Neutrophil (primary cell): ENCODE results near the gene PCGF6.

Experiments used
- H3K27ac ChIP-seq: fragments of 200-600 bp; sonication (generic); 2 replicates; pipeline ENCODE4 v1.5.1; 2016; ENCODE audit warnings: mild to moderate bottlenecking, moderate library complexity
- H3K27me3 ChIP-seq: fragments of 200-600 bp; sonication (generic); 2 replicates; pipeline ENCODE4 v1.6.0; 2016; ENCODE audit warnings: mild to moderate bottlenecking
- H3K36me3 ChIP-seq: fragments of 200-600 bp; sonication (generic); 2 replicates; pipeline ENCODE4 v1.5.1; 2017
- H3K4me1 ChIP-seq, 2 experiments: fragments of 200-600 bp in 1 of 2; sonication (generic) in 1 of 2; 1 replicate in 1 of 2; 2 replicates in 1 of 2; pipeline versions ENCODE4 v1.5.1 to v1.6.1; 2013 to 2016; ENCODE audit warnings: low read depth in 1 of 2, low read length in 1 of 2, mild to moderate bottlenecking in 1 of 2, moderate library complexity in 1 of 2; ENCODE audit not compliant: control insufficient read depth in 1 of 2, insufficient read depth in 1 of 2
- H3K4me3 ChIP-seq, 2 experiments: fragments of 200-600 bp in 1 of 2; sonication (generic) in 1 of 2; 1 replicate in 1 of 2; 2 replicates in 1 of 2; pipeline ENCODE4 v1.5.1; 2013 to 2016; ENCODE audit warnings: low read depth in 1 of 2, low read length in 1 of 2, mild to moderate bottlenecking in 1 of 2, moderate library complexity in 1 of 2
- H3K9me3 ChIP-seq: fragments of 200-600 bp; sonication (generic); 2 replicates; pipeline ENCODE4 v1.5.1; 2016
- TF ChIP-seq, protein P1 (sequence below): fragments of 200-600 bp; sonication (generic); IDR thresholded peaks from 2 replicates; pipeline ENCODE4 v1.5.1; 2016; ENCODE audit warnings: antibody characterized with exemption

The PCGF6 gene

DNA sequence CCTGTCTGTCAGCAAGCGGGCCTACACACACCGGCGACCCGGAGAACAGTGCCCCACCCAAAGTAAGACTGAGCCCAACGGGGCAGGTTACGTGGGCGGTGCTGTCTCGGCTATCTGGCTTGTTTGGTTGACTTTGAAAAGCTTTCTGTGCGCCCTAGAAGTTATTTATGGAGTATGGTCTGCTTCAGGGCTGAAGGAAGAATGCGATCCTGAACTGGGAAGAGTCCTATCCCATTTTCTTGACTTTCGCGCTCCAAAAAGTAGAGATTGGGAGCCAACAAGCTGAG is 72.5 kb downstream of the PCGF6 start:
- Histone ChIP-seq H3K36me3 (no peaks in the 10 kb centered on the region), H3K4me1 (peaks cover 0 to 17% of the 10 kb centered on the region in 2 experiments), H3K27me3 (peaks cover 94% of the 10 kb centered on the region), H3K4me3 (no peak overlapping the region), H3K27ac (no peak overlapping the region), H3K9me3 (no peaks in the 10 kb centered on the region)
- TF ChIP-seq, protein P1, sequence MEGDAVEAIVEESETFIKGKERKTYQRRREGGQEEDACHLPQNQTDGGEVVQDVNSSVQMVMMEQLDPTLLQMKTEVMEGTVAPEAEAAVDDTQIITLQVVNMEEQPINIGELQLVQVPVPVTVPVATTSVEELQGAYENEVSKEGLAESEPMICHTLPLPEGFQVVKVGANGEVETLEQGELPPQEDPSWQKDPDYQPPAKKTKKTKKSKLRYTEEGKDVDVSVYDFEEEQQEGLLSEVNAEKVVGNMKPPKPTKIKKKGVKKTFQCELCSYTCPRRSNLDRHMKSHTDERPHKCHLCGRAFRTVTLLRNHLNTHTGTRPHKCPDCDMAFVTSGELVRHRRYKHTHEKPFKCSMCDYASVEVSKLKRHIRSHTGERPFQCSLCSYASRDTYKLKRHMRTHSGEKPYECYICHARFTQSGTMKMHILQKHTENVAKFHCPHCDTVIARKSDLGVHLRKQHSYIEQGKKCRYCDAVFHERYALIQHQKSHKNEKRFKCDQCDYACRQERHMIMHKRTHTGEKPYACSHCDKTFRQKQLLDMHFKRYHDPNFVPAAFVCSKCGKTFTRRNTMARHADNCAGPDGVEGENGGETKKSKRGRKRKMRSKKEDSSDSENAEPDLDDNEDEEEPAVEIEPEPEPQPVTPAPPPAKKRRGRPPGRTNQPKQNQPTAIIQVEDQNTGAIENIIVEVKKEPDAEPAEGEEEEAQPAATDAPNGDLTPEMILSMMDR: no peak

- Histone ChIP-seq H3K9me3 (no peaks in the 10 kb centered on the region), H3K4me3 (no peak overlapping the region), H3K4me1 (peaks cover 0 to 12% of the 10 kb centered on the region in 2 experiments), H3K36me3 (no peaks in the 10 kb centered on the region), H3K27ac (no peak overlapping the region), H3K27me3 (peaks cover 98% of the 10 kb centered on the region)
- TF ChIP-seq, protein P1: no peak
These were observed 73.0 kb downstream of the PCGF6 start for GRCh38 chr10:103277713-103278536.

- Histone ChIP-seq H3K27me3 (peaks cover 96% of the 10 kb centered on the region), H3K36me3 (no peaks in the 10 kb centered on the region), H3K4me3 (no peak within 1 kb of the TSS), H3K4me1 (peaks cover 0 to 10% of the 10 kb centered on the region in 2 experiments), H3K27ac (no peak within 1 kb of the TSS), H3K9me3 (no peaks in the 10 kb centered on the region)
- TF ChIP-seq, protein P1: no peak
These were observed 73.8 kb downstream of the PCGF6 start, which contains the start of gene INA for GRCh38 chr10:103276896-103277712. INA (plus strand) TSS chr10:103277138; CDS start chr10:103277212, 74 bp downstream.

- H3K9me3 ChIP-seq: no peaks in the 10 kb centered on the region
- H3K36me3 ChIP-seq: no peaks in the 10 kb centered on the region
- TF ChIP-seq, protein P1: no peak
- H3K4me3 ChIP-seq: no peak overlapping the region
- H3K4me1 ChIP-seq: peaks cover 0 to 7% of the 10 kb centered on the region in 2 experiments
- no peak overlapping the region for H3K27ac ChIP-seq
- H3K27me3 ChIP-seq: peaks cover 96% of the 10 kb centered on the region
These were observed 74.6 kb downstream of the PCGF6 start for GRCh38 chr10:103276251-103276895.

- H3K4me1 ChIP-seq: peaks cover 0 to 7% of the 10 kb centered on the region in 2 experiments
- no peak overlapping the region for H3K4me3 ChIP-seq
- H3K9me3 ChIP-seq: no peaks in the 10 kb centered on the region
- H3K27ac ChIP-seq: no peak overlapping the region
- TF ChIP-seq, protein P1: no peak
- peaks cover 88% of the 10 kb centered on the region for H3K27me3 ChIP-seq
- H3K36me3 ChIP-seq: no peaks in the 10 kb centered on the region
These were observed 77.9 kb downstream of the PCGF6 start for GRCh38 chr10:103273041-103273441.
